HFFc6 (cell line): ENCODE results near the gene IL21. TPM values are rescaled to one million over a fixed set of nuclear protein-coding genes. Genes with fewer than 3 reads are reported as not detected.

Experiments used
- DNase-seq: peaks from one replicate; pipeline ENCODE4 v3.0.0-alpha.2; 2018
- H3K27ac Mint-ChIP-seq: 2 replicates; pipeline ENCODE4 v1.8.0; 2020; ENCODE audit warnings: mild to moderate bottlenecking, mixed read lengths
- H3K27me3 Mint-ChIP-seq: 2 replicates; pipeline ENCODE4 v1.8.0; 2021; ENCODE audit warnings: mild to moderate bottlenecking, moderate library complexity, mixed read lengths; ENCODE audit not compliant: insufficient read depth
- H3K36me3 Mint-ChIP-seq: 2 replicates; pipeline ENCODE4 v1.8.0; 2021; ENCODE audit warnings: low read depth, mixed read lengths
- H3K4me1 Mint-ChIP-seq: 2 replicates; pipeline ENCODE4 v1.8.0; 2020; ENCODE audit warnings: low read depth, mixed read lengths
- H3K4me3 Mint-ChIP-seq: 2 replicates; pipeline ENCODE4 v1.8.0; 2020; ENCODE audit warnings: mild to moderate bottlenecking, moderate library complexity, mixed read lengths
- H3K9me3 Mint-ChIP-seq: 2 replicates; pipeline ENCODE4 v1.8.0; 2020; ENCODE audit warnings: mild to moderate bottlenecking, mixed read lengths
- CTCF ChIP-seq: fragments of 200-600 bp; sonication (generic); IDR thresholded peaks from 2 replicates; pipeline ENCODE4 v1.5.0; 2021; ENCODE audit warnings: antibody characterized with exemption, mild to moderate bottlenecking
- total RNA-seq, 6 experiments: library from RNA; stranded (reverse); fragmentation: NEBNext Ultra II Directional; extraction: Animal tissue kit (Norgen Biotek cat#: 25700); gene quantifications; 2 replicates in 1 of 6; 3 replicates in 5 of 6; pipeline ENCODE4 v1.2.3, GENCODE V29; 2021

Gene IL21
- total RNA-seq, 6 experiments from 2014 or later, result not detected

GRCh38 chr4:122619611-122620010, 1.3 kb downstream of the IL21 start:
- H3K4me3 Mint-ChIP-seq, result no peak overlapping the region
- no peak overlapping the region for H3K27ac Mint-ChIP-seq
- H3K36me3 Mint-ChIP-seq, result no peaks in the 10 kb centered on the region
- H3K9me3 Mint-ChIP-seq, result no peaks in the 10 kb centered on the region
- DNase-seq, result no peak
- H3K4me1 Mint-ChIP-seq, result no peaks in the 10 kb centered on the region
- TF ChIP-seq CTCF, result no peak
- peaks cover 23% of the 10 kb centered on the region for H3K27me3 Mint-ChIP-seq

- H3K4me1 Mint-ChIP-seq, result no peaks in the 10 kb centered on the region
- DNase-seq, result no peak
- H3K27me3 Mint-ChIP-seq, result peaks cover 20% of the 10 kb centered on the region
- no peak overlapping the region for H3K27ac Mint-ChIP-seq
- H3K9me3 Mint-ChIP-seq, result no peaks in the 10 kb centered on the region
- no peak for TF ChIP-seq CTCF
- H3K4me3 Mint-ChIP-seq, result no peak overlapping the region
- no peaks in the 10 kb centered on the region for H3K36me3 Mint-ChIP-seq
Measured at GRCh38 chr4:122617597-122618593, 3.0 kb downstream of the IL21 start.

GRCh38 chr4:122616915-122617596, 3.8 kb downstream of the IL21 start:
- no peak for DNase-seq
- Mint-ChIP-seq H3K27ac (no peak overlapping the region), H3K9me3 (no peaks in the 10 kb centered on the region), H3K36me3 (no peaks in the 10 kb centered on the region), H3K4me1 (no peaks in the 10 kb centered on the region), H3K4me3 (no peak overlapping the region), H3K27me3 (peaks cover 18% of the 10 kb centered on the region)
- TF ChIP-seq CTCF, result no peak

GRCh38 chr4:122614621-122615020, 6.2 kb downstream of the IL21 start:
- no peak for DNase-seq
- H3K36me3 Mint-ChIP-seq, result no peaks in the 10 kb centered on the region

GRCh38 chr4:122612540-122612939, 8.3 kb downstream of the IL21 start:
- no peak overlapping the region for H3K4me3 Mint-ChIP-seq
- H3K27ac Mint-ChIP-seq, result no peak overlapping the region
- H3K4me1 Mint-ChIP-seq, result no peaks in the 10 kb centered on the region
- no peaks in the 10 kb centered on the region for H3K9me3 Mint-ChIP-seq
- no peak for TF ChIP-seq CTCF
- H3K27me3 Mint-ChIP-seq, result peaks cover 6% of the 10 kb centered on the region
- no peak for DNase-seq
- no peaks in the 10 kb centered on the region for H3K36me3 Mint-ChIP-seq

More at GRCh38 chr4:122614621-122615020, 6.2 kb downstream of the IL21 start:
- Mint-ChIP-seq H3K4me1 (no peaks in the 10 kb centered on the region), H3K4me3 (no peak overlapping the region), H3K27me3 (peaks cover 11% of the 10 kb centered on the region), H3K27ac (no peak overlapping the region), H3K9me3 (no peaks in the 10 kb centered on the region)
- TF ChIP-seq CTCF, result no peak
